HepG2 (cell line): ENCODE measurements around the gene GRAP.
"Not testable (repeated sequence)": the region's sequence is repeated elsewhere in the genome, so short reads cannot be mapped to it uniquely, and the experiment has no call there.

Source experiments
- EZH2 ChIP-seq: conservative IDR thresholded peaks from 2 replicates; pipeline ENCODE4 v1.6.1; 2012; ENCODE audit warnings: mild to moderate bottlenecking, low read depth, low read length, moderate library complexity
- FOXK2 ChIP-seq: fragments of 450-650 bp; IDR thresholded peaks from 2 replicates; pipeline ENCODE4 v1.6.1; 2016
- MAFF ChIP-seq: IDR thresholded peaks from 2 replicates; pipeline ENCODE4 v1.6.1; 2011; ENCODE audit warnings: low read depth, low read length, improper control_type of control experiment
- POLR2A ChIP-seq, 2 experiments: IDR thresholded peaks; 2 replicates each; pipeline ENCODE4 v1.6.1; 2011; ENCODE audit warnings: low read depth in 2 of 2, low read length in 2 of 2, mild to moderate bottlenecking in 1 of 2, moderate library complexity in 1 of 2; ENCODE audit not compliant: insufficient read depth in 1 of 2
- POLR2AphosphoS2 ChIP-seq: IDR thresholded peaks from 2 replicates; pipeline ENCODE4 v1.6.1; 2011; ENCODE audit warnings: low read depth, low read length, improper control_type of control experiment
- RNF2 ChIP-seq: fragments of 450-650 bp; conservative IDR thresholded peaks from 2 replicates; pipeline ENCODE4 v1.6.1; 2016; ENCODE audit warnings: low read depth
- ZBTB33 ChIP-seq: sonication (generic); formaldehyde crosslinking; IDR thresholded peaks from 2 replicates; pipeline ENCODE4 v1.4.0; 2020; ENCODE audit warnings: missing genetic modification reagents
- ZFX ChIP-seq: sonication (generic); formaldehyde crosslinking; IDR thresholded peaks from 2 replicates; pipeline ENCODE4 v1.4.0; 2020; ENCODE audit warnings: mild to moderate bottlenecking, low read depth, missing genetic modification reagents, moderate library complexity
- ZNF224 ChIP-seq: sonication (generic); formaldehyde crosslinking; IDR thresholded peaks from 2 replicates; pipeline ENCODE4 v1.5.0; 2020; ENCODE audit warnings: mild to moderate bottlenecking, missing genetic modification reagents
- ZNF274 ChIP-seq: sonication (generic); formaldehyde crosslinking; IDR thresholded peaks from 2 replicates; pipeline ENCODE4 v1.5.1; 2020; ENCODE audit warnings: mild to moderate bottlenecking, missing genetic modification reagents
- ZNF530 ChIP-seq: sonication (generic); formaldehyde crosslinking; IDR thresholded peaks from 2 replicates; pipeline ENCODE4 v1.5.0; 2020; ENCODE audit warnings: low read depth, mild to moderate bottlenecking, missing genetic modification reagents
- ZNF580 ChIP-seq: IDR thresholded peaks from 2 replicates; pipeline ENCODE4 v1.6.1; 2016; ENCODE audit warnings: low read depth, borderline replicate concordance

GRCh38 chr17:19032377-19032988 lies 14.3 kb downstream of the GRAP start:
- not testable (repeated sequence) for TF ChIP-seq ZBTB33 (CRISPR knock-in tag); ZNF530 (CRISPR knock-in tag); POLR2AphosphoS2; MAFF; ZFX (CRISPR knock-in tag); FOXK2; ZNF580 (CRISPR knock-in tag); ZNF274; EZH2; ZNF224 (CRISPR knock-in tag); RNF2; POLR2A (IDR thresholded peaks at IDR 0.05; ENCODE audit: insufficient read depth in 1 of 2, low read depth in 2 of 2, low read length in 2 of 2)
